NCI-H128 (cell line): ENCODE measurements around the gene C10orf71.

Experiments used
- DNase-seq: peaks from one replicate; lab custom pipeline; 2025; ENCODE audit not compliant: unreplicated experiment; lab: John Stamatoyannopoulos, UW

The C10orf71 gene

GRCh38 chr10:49356181-49356580, 57.2 kb downstream of the C10orf71 start:
- no peak for DNase-seq

- DNase-seq: no peak
These were observed 58.0 kb downstream of the C10orf71 start for GRCh38 chr10:49356944-49357343.

GRCh38 chr10:49357910-49358309, 58.9 kb downstream of the C10orf71 start:
- DNase-seq: no peak

GRCh38 chr10:49359349-49360270, 60.6 kb downstream of the C10orf71 start:
- no peak for DNase-seq

GRCh38 chr10:49360271-49361177, 61.6 kb downstream of the C10orf71 start:
- no peak for DNase-seq

- DNase-seq: no peak
These were observed 62.2 kb downstream of the C10orf71 start for GRCh38 chr10:49361178-49361554.

- no peak for DNase-seq
These were observed 63.0 kb downstream of the C10orf71 start for GRCh38 chr10:49361735-49362568.

GRCh38 chr10:49362596-49363260, 63.8 kb downstream of the C10orf71 start:
- DNase-seq: no peak

- DNase-seq: no peak
These were observed 64.5 kb downstream of the C10orf71 start for GRCh38 chr10:49363309-49364031.

GRCh38 chr10:49364051-49364450, 65.1 kb downstream of the C10orf71 start:
- DNase-seq: no peak

GRCh38 chr10:49364747-49365146, 65.8 kb downstream of the C10orf71 start:
- DNase-seq: no peak

GRCh38 chr10:49365275-49365674, 66.3 kb downstream of the C10orf71 start:
- no peak for DNase-seq

GRCh38 chr10:49365675-49366415, 66.9 kb downstream of the C10orf71 start:
- no peak for DNase-seq

GRCh38 chr10:49366460-49366859, 67.5 kb downstream of the C10orf71 start:
- no peak for DNase-seq

GRCh38 chr10:49367600-49367999, 68.6 kb downstream of the C10orf71 start:
- DNase-seq: no peak

GRCh38 chr10:49368256-49368655, 69.3 kb downstream of the C10orf71 start:
- DNase-seq: no peak

- no peak for DNase-seq
These were observed 70.5 kb downstream of the C10orf71 start for GRCh38 chr10:49369216-49370162.
